GM18867 (cell line): Measurements from ENCODE around the gene SLC12A3.
"Not testable (repeated sequence)": the region's sequence is repeated elsewhere in the genome, so short reads cannot be mapped to it uniquely, and the experiment has no call there.

Experiments
- ATAC-seq: cut with Tn5 transposase; IDR thresholded peaks from one replicate; pipeline ENCODE4 v1.9.1; 2021; ENCODE audit warnings: mild to moderate bottlenecking, moderate library complexity; ENCODE audit not compliant: unreplicated experiment

SLC12A3 gene

DNA sequence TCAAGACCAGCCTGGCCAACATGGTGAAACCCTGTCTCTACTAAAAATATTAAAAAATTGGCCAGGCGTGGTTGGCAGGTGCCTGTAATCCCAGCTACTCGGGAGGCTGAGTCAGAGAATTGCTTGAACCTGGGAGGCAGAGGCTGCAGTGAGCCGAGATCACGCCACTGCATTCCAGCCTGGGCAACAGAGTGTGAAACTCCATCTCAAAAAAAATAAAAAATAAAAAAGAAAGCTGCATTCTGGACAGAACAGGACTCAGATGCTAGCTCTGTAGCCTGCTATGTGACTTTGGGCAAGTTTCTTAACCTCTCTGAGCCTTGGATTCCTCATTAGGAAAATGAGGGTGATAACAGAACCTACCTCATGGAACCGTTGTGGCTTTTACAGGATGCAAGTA lies 3.8 kb downstream of the SLC12A3 start:
- ATAC-seq, result not testable (repeated sequence)

- ATAC-seq, result no peak
Observed at GRCh38 chr16:56869513-56870275, 4.7 kb downstream of the SLC12A3 start.

DNA sequence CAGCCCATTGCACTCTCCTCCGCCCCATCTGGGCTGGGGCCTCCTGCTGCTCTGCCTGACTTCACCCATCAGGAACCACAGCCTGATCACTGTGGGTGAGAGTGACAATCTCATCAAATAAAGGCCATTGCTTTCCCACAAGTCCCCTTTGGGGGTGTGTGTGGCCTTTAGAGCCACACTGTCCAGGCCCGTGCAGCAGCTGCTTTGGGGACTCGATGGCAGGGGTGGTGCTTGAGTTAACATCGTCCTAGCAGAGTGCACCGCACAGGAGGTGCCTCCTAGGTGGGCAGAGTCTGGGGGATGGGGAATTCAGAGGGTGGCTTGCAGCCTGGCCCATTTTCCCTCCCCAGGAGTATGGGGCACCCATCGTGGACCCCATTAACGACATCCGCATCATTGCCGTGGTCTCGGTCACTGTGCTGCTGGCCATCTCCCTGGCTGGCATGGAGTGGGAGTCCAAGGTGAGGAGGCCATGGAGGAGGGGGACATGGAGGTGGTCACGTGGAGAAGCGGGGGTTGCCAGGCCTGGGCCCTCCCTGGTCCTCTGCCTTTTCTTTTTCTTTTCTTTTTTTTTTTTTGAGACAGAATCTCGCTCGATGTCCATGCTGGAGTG lies 5.4 kb downstream of the SLC12A3 start:
- ATAC-seq, result no peak

GRCh38 chr16:56871172-56871593 lies 6.2 kb downstream of the SLC12A3 start:
- no peak for ATAC-seq

GRCh38 chr16:56872863-56873391 lies 7.9 kb downstream of the SLC12A3 start:
- ATAC-seq, result no peak

GRCh38 chr16:56874800-56875199 lies 9.8 kb downstream of the SLC12A3 start:
- no peak for ATAC-seq

DNA sequence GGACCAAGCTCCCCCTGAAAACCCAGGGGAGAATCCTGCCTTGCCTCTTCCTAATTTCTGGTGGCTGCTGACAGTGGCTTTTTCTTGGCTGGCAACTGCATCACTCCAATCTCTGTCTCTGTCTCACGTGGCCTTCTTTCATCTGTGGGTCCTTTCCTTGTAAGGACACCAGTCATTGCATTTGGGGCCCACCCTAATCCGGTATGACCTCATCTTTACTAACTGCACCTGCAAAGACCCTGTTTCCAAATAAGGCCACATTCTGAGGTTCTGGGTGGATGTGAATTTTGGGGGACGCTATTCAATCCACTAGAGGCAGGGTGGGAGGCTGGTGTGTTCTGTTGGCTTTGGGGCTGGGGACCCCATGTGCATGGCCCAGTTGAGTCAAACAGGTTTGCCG lies 11.0 kb downstream of the SLC12A3 start:
- no peak for ATAC-seq

- ATAC-seq, result no peak
Observed at GRCh38 chr16:56877486-56878182, 12.6 kb downstream of the SLC12A3 start.

GRCh38 chr16:56878282-56878854 lies 13.4 kb downstream of the SLC12A3 start:
- no peak for ATAC-seq

DNA sequence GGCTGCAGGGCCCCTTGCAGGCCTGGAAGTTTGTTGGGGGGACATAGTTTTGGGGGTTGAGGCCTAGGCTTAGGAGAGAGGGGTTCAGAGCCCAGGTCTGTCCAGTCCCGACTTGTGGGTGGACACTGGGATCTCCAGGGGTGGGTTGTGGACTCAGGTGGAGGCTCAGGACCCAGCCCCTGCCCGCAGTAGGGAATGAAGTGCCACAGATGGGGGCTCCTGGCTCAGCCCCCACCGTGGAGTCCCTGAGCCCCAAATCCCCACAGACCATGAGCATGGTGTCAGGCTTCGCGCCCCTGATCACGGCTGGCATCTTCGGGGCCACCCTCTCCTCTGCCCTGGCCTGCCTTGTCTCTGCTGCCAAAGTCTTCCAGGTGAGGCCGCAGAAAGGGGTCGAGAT lies 14.3 kb downstream of the SLC12A3 start:
- no peak for ATAC-seq

GRCh38 chr16:56880176-56880575 lies 15.2 kb downstream of the SLC12A3 start:
- ATAC-seq, result no peak

GRCh38 chr16:56880685-56881084 lies 15.7 kb downstream of the SLC12A3 start:
- no peak for ATAC-seq

DNA sequence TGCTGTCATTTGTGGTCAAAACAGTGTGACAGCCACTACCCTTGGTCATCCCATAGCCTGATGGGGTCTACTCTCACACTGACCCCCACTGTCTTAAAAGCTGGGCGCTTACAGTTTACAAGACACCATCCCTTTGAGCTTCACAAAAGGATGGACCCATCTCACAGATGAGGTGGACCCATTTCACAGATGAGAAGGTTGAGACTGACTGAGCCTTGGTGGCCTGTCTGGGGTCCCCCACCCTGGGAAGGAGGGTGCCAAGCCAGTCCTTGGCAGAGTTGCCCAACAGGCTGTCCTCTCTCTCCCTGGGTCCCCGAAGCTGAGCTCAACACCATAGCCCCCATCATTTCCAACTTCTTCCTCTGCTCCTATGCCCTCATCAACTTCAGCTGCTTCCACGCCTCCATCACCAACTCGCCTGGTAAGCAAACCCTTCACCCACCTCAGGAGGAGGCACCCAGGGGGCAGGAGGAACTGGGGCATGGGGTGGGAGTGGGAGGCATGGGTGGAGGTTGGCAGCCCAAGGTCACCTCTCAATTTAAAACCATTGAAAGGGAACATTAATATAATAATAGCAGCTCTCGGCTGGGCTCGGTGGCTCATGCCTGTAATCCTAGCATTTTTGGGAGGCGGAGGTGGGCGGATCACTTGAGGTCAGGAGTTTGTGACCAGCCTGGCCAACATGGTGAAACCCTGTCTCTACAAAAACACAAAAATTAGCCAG lies 17.2 kb downstream of the SLC12A3 start:
- no peak for ATAC-seq

DNA sequence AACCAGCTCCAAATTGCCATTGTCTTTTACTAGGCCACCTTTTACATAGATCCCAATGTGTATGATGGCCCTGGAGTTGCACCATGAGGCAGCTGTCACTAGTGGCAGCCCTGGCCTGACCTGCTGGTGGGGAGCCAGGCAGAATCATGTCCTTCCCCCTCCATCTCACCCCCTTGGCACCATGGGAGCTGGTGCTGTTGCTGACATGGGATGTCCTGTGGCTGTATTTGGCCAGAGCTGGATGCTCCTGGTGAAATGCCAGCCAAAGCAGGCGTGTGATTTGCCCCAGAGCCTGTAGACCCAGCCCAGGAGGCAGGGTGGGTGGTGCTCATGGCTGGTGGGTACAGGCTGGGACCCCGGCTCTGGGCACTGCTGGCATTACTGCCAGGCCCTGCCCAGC lies 18.6 kb downstream of the SLC12A3 start:
- no peak for ATAC-seq

DNA sequence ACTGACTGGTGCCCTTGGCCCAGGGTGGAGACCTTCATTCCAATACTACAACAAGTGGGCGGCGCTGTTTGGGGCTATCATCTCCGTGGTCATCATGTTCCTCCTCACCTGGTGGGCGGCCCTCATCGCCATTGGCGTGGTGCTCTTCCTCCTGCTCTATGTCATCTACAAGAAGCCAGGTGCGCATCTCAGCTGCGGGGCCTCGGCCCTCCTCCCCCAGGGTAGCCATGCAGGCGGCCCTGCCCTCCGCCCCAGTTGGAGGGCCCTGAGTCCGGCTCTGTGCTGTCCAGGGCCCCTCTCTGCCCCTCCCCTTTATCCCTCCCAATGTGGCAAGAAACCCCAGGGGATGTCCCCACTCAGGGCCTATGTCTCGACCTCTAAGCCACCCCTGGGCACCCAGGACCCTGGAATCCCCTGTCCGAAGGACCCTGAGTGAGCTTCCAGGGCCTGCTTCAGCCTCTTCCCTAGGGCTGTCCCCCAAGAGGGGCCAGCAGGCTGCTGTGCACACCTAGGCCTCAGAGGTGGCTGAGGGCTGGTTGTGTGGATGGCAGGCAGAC lies 19.1 kb downstream of the SLC12A3 start:
- ATAC-seq, result no peak

DNA sequence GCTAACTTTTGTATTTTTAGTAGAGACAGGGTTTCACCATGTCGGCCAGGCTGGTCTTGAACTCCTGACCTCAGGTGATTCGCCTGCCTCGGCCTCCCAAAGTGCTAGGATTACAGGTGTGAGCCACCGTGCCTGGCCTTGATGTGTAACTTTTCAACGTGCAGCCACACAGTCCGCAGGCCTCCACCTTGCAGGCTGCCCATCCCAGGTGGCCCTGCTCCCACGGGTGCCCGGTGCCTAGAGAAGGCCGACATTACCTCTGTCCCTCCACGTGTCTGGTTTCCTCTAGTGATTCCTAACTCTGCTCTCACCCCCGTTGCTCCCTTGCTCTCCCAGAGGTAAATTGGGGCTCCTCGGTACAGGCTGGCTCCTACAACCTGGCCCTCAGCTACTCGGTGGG lies 19.9 kb downstream of the SLC12A3 start:
- not testable (repeated sequence) for ATAC-seq

DNA sequence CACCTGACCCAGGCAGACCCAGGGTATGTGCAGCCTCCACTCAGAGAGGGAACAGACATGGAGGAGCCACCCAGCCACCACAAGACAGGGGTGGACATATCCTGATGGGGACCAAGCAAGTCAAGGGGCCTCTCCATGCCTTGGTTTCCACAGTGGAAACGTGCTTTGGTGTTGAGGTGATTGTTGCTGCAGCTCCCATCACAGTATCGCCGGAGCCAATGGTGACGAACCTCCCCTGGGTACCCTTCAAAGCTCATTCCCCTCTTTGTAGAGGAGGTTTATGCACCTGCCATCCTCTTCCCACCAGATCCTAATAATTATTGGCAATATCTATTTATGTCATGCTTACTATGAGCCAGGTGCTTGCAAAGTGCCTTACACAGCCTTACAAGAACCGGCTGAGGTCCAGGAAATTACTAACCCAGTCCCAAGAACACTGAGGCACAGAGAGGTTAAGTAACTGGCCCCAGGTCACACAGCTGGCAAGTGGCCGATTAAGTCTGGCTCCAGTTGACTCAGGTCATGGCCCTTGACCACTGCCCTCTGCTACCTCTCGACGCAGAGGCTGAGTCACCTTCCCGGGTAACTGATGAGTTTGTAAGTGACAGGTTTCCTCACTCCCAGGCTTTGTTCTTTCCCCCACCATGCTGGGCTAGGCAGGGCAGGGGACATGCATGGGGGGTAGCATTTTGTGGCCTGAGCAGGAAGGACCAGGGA lies 20.6 kb downstream of the SLC12A3 start:
- no peak for ATAC-seq

DNA sequence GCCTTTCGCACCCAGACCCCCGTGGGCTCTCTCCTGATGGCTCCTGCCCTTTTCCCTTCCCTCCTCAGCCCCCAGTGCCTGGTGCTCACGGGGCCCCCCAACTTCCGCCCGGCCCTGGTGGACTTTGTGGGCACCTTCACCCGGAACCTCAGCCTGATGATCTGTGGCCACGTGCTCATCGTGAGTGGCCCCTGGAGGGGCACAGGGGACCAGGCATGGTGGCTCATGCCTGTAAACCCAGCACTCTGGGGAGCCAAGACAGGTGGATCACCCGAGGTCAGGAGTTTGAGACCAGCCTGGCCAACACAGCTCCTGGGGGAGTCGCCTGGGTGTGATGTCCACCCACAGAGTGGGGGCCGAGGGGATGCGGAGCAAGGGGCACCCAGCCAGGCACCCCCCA lies 21.3 kb downstream of the SLC12A3 start:
- no peak for ATAC-seq

DNA sequence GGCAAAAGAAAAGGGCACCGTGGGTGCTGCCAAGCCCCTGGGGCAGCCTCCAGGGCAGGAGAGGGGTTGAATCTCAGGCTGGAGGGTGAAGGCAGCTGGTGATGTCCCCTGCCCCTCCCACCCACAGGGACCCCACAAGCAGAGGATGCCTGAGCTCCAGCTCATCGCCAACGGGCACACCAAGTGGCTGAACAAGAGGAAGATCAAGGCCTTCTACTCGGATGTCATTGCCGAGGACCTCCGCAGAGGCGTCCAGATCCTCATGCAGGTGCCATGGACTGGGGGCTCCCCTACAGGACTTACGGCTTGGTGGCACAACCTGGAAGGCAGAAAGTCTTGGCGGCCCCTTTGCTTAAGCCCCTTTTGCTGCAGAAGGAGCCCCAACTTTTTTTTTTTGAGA lies 21.8 kb downstream of the SLC12A3 start:
- no peak for ATAC-seq

DNA sequence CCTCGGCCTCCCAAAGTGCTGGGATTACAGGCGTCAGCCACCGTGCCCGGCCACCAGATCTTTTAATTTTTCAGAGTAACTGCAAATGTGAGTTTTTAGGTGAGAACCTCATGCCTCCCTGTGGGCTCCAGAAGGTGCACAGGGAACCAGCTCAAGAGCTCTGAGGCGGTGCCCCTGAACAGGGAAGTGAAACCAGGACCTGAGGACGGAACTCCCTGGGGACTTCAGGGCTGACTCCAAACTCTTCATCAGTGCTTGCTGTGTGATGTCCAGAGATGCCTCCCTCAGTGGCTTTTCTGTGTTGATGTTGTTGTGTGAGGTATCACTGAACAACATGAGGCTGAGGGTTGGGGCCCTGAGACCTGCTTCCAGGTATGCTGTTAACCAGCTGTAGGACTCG lies 23.8 kb downstream of the SLC12A3 start:
- ATAC-seq, result peak; percentile 61
